ENCODE results near the gene PDE8B.

DNA sequence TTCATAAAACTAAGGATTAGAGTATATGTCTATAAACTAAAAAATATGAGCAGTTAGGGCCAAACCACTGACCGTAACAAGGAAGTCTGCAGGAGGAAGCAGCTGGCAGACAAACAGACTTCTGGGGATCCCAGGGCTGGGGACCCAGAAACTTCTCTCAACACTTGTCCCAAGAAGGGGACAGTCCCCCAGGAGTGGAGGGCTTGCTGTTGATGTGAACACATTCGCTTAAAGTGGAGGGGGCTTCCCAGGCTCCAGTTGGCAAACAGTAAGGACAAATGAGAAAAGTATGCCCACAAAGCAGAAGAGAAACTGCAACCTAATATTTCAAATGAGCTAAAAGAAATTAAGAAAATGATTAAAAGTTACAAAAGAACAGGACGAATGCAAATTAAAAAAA lies 83.7 kb downstream of the PDE8B start:
- TF ChIP-seq CTCF (IDR thresholded peaks at IDR 0.05) (no peak), POLR2A (IDR thresholded peaks at IDR 0.05) (no peak)
